GM10847 (cell line): ENCODE measurements around the gene GAL3ST3.

Experiments used
- POLR2A ChIP-seq: IDR thresholded peaks from 2 replicates; pipeline ENCODE4 v1.6.1; 2011; ENCODE audit not compliant: insufficient read length; ENCODE audit errors: extremely low read depth

Gene GAL3ST3

GRCh38 chr11:66026017-66026529 lies 22.9 kb downstream of the GAL3ST3 start, which contains the start of gene CATSPER1:
CATSPER1 (minus strand) TSS chr11:66026479; CDS start chr11:66026379, 100 bp downstream.
- no peak for TF ChIP-seq POLR2A

DNA sequence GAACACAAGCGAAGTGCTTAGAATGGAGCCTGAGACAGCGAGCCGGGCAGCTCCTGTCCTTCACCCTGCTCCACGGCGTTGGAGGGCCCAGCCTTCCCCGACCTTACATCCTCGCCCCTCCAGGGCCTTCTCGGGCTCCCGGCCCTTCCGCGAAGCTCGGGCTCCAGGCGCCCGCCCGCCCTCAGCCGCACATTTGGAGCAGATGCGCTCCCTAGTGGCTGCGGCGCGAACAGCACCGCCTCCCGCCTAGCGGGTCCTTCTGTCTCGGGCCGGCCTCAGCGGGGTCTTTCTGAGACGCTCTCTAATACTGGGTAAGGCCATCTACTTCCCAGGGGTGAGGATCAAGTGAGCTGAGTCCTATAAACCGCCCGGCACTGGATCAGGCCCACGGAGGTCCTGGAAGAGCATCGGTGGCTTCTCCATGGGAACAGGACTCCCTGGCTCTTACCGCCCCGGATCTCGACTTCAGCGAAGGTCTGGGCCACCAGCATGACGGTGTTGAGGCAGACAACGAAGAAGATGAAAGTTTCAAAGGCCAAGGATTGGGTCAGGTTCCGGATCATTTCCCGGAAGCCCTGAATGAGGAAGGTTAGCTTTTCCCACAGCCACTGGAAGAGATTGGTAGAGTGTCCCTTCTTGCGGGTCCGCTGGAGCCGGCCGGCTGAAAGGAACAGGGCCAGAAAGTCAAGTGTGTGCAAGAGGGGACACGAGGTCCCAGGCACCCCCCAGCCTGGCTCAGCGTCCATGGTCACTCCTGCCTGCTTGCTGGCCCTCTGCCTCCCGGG lies 26.4 kb downstream of the GAL3ST3 start:
- no peak for TF ChIP-seq POLR2A

DNA sequence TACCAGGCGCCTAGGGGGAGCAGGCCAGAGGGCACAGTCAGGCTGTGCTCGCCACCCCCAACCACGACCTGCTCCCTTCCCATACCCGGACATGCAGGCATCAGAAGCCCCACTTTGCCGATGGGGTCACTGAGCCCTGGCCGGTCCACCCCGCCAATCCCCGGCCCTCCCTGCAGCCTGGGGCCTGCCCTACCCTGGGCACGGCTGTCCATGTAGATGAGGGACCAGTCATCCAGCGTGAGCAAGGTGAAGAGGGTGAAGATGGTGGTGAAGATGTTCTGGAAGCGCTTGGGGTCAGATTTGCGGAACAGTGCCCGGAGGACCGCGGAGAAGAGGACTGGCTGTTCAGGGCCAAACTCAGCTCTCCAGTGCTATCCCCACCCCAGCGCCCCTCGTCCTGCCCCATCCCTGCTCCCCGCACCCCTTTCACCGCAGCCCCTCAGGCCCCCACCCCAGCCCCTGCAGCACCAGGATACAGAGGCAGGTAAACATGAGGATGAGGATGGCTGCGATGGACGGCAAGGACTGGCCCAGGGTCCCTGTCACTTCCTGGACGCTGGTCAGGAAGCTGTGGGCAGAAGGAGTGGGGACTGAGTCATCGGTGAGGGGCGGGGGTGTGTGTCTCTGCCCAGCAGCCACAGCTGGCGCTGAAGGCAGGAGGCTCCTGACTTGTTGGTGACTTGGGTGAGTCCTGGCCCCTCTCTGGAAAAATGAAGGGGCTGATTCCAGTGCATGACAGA lies 28.2 kb downstream of the GAL3ST3 start:
- no peak for TF ChIP-seq POLR2A

- no peak for TF ChIP-seq POLR2A
These were observed 28.7 kb downstream of the GAL3ST3 start for GRCh38 chr11:66020212-66020611.

DNA sequence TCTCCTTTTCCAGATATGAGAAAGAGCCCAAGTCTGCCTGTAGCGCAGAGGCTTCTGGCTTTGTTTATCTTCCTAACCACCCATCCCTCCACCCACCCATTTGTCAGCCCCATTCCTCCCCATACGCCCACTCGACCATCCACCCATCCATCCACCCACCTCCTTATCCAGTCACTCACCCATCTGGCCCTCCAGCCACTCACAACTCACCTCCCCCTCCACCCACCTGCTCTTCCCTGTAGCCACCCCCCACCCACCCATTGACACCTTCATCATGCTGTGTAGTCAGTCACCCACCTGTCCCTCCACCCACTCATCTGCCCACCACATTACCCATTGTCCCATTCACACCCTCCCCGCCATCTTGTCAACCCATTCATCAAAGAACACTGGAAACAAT lies 31.6 kb downstream of the GAL3ST3 start:
- no peak for TF ChIP-seq POLR2A

DNA sequence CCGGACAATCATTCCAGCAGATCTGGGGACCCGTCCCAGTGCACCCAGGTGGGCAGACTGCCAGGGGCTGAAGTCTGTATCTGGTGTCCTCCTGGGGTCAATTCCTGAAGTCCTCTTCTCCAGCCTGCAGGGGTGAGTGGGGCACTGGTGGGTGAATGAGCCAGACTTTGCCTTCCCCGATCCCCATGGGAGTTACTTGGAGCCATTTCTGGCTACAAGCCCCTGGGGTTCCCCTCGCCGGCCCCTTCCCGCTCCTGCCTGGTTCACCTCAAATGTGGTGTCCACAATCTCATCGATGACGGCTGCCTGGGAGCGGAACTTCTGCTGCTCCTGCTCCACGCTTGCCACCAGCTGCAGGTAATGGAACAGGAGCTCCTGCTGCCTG lies 32.2 kb downstream of the GAL3ST3 start:
- TF ChIP-seq POLR2A: no peak

- no peak for TF ChIP-seq POLR2A
These were observed 32.8 kb downstream of the GAL3ST3 start for GRCh38 chr11:66015936-66016792.

- no peak for TF ChIP-seq POLR2A
These were observed 33.5 kb downstream of the GAL3ST3 start for GRCh38 chr11:66015454-66015881.

DNA sequence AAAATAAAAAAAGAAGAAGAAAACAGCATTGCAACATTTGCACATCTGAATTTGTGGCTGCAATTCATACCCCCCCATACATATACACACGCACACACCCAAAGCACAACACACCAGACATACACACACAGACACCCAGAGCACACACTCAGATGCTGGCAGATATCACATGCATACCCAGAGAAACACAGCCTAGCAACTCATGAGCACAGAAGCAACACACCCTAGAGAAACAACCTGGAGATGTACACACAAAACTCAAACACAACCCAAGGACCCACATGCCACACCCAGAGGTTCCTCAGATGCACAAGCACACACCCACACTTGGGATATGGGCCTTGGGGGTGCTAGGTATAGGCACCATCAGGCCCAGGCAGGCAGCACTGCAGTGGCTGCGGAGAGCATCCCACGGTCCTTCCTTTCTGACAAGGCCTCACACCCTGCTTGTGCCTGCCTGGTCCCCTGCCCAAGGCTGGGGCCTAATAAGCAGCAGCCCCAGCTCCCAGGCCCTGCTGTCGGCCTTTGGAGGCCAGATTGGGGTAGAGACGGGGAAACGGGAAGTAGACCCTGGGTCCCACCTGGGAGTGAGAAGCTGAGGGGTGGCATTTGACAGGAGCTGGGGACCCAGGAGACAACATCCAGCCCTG lies 34.0 kb downstream of the GAL3ST3 start:
- TF ChIP-seq POLR2A: no peak

DNA sequence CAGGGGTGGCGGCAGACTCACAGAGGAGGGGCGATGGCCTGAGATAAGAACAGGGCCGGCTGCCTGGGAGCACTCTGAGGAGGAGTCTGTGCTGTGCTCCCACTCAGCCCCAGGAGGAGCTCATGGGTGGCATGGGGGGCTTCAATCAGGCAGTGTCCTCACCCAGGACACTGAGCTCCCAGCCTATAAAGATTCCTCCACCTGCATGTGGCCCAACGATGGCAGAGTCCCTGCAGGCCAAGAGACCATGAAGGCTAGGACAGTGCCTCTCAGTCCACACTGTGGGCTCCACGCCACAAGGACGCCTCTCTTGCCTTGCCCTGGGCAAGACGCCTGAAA lies 35.2 kb downstream of the GAL3ST3 start:
- no peak for TF ChIP-seq POLR2A

DNA sequence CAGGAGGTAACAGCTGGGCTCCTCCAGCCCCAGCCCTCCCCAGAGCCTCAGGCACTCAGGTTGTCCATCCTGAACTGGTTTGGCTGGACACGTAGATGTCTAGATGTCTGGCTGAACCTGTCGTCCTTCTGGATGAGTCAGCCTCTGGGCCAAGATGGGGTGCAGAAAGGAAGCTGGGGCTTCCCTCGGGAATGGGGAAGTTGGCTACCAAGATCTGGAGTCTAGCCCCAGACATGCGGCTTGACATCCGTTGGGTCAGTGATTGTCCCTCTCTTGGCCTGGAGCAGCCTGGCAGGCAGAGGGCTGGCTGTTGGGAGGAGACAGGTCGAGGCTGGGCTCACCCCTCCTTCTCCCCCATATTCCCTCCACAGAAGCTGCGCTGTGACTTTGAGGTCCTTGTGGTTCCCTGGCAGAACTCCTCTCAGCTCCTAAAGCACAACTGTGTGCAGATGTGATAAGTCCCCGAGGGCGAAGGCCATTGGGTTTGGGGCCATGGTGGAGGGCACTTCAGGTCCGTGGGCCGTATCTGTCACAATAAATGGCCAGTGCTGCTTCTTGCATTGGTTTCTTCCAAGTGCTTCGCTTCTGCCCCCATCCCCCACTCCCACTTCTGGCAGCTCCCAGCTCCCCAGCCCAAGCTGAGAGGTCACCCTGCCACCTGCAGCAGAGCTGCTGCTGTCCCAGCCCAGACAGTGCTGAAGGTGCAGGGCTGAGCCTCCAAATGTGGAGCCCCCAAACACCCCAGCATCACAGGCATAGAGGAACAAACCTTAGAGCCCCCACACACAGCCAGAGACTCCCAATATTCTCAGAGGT lies 35.8 kb downstream of the GAL3ST3 start:
- TF ChIP-seq POLR2A: no peak

DNA sequence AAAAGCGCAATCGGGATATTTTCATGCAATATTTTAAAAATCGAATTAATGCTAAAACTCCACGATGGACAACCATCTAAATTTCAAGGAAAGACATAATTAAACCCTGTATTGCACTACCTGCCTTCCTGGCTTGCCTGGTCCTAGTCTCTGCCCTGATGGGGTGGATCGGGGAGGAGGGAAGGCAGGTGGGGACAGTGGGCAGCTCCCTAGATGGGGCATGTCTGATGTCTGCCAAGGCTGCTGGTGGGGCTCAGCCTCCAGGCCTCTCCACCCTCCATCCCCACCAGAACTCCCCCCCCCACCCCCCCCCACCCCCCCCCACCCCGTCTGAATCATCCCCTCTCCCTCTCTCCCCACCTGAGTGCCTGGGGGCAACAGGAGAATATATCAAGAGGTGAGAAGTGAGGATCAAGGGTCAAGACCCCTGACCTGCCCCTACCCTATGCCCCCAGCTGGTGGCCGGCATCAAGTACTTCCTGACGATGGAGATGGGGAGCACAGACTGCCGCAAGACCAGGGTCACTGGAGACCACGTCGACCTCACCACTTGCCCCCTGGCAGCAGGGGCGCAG lies 36.5 kb downstream of the GAL3ST3 start:
- no peak for TF ChIP-seq POLR2A

GRCh38 chr11:66011785-66012303 lies 37.1 kb downstream of the GAL3ST3 start, which contains the start of gene CST6:
CST6 (plus strand) TSS chr11:66012008; CDS start chr11:66012045, 37 bp downstream.
- no peak for TF ChIP-seq POLR2A
